Kidney epithelial cell (primary cell): ENCODE data around the gene GRIP1. TPM values are rescaled to one million over a fixed set of nuclear protein-coding genes. Genes with fewer than 3 reads are reported as not detected.

ENCODE experiments used
- DNase-seq: peaks from one replicate; pipeline ENCODE4 v3.0.0-alpha.2; 2010; ENCODE audit warnings: low read depth
- H3K27me3 ChIP-seq: 2 replicates; pipeline ENCODE4 v1.6.0; 2011; ENCODE audit warnings: low read length; ENCODE audit not compliant: control insufficient read depth, insufficient read depth
- H3K36me3 ChIP-seq: 2 replicates; pipeline ENCODE4 v1.5.1; 2011; ENCODE audit warnings: low read length; ENCODE audit not compliant: control insufficient read depth, insufficient read depth
- H3K4me3 ChIP-seq: 2 replicates; pipeline ENCODE4 v1.5.1; 2011; ENCODE audit warnings: low read depth, mild to moderate bottlenecking, control low read depth, low read length
- total RNA-seq: library from RNA; depleted of rRNA; stranded (reverse); fragments of >200 nt; gene quantifications from 2 replicates; pipeline ENCODE4 v1.2.3, GENCODE V29; 2015
- TF ChIP-seq, protein P1 (sequence below): IDR thresholded peaks from 2 replicates; pipeline ENCODE4 v1.5.1; 2011; ENCODE audit warnings: mild to moderate bottlenecking, moderate library complexity, low read length, control low read depth, inconsistent platforms; ENCODE audit not compliant: insufficient read depth, poor library complexity, severe bottlenecking

GRIP1 gene
- total RNA-seq, 1 donor from 2014 or later = 4.2 TPM

DNA sequence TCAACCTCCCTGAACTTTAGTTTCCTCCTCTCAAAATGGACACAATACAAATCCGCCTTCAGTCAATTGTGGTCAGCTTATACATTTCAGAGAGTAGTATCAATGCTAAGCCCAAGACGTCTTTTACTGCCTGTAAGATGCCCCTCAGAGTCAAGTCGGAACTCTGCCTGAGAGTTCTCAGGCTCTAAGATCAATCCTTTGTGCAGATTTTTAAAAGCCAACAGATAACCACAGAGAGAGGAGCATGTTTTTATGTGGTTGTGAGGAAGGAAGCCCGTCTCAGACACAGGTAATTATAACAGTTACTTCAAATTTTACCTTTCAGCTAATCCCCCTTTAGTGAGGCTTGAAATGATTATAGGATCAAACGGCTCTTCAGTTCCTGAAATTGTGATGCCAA, 285.0 kb downstream of the GRIP1 start:
- Histone ChIP-seq H3K27me3 (no peaks in the 10 kb centered on the region), H3K36me3 (no peaks in the 10 kb centered on the region), H3K4me3 (no peak overlapping the region)
- TF ChIP-seq, protein P1, sequence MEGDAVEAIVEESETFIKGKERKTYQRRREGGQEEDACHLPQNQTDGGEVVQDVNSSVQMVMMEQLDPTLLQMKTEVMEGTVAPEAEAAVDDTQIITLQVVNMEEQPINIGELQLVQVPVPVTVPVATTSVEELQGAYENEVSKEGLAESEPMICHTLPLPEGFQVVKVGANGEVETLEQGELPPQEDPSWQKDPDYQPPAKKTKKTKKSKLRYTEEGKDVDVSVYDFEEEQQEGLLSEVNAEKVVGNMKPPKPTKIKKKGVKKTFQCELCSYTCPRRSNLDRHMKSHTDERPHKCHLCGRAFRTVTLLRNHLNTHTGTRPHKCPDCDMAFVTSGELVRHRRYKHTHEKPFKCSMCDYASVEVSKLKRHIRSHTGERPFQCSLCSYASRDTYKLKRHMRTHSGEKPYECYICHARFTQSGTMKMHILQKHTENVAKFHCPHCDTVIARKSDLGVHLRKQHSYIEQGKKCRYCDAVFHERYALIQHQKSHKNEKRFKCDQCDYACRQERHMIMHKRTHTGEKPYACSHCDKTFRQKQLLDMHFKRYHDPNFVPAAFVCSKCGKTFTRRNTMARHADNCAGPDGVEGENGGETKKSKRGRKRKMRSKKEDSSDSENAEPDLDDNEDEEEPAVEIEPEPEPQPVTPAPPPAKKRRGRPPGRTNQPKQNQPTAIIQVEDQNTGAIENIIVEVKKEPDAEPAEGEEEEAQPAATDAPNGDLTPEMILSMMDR = no peak
- no peak for DNase-seq

DNA sequence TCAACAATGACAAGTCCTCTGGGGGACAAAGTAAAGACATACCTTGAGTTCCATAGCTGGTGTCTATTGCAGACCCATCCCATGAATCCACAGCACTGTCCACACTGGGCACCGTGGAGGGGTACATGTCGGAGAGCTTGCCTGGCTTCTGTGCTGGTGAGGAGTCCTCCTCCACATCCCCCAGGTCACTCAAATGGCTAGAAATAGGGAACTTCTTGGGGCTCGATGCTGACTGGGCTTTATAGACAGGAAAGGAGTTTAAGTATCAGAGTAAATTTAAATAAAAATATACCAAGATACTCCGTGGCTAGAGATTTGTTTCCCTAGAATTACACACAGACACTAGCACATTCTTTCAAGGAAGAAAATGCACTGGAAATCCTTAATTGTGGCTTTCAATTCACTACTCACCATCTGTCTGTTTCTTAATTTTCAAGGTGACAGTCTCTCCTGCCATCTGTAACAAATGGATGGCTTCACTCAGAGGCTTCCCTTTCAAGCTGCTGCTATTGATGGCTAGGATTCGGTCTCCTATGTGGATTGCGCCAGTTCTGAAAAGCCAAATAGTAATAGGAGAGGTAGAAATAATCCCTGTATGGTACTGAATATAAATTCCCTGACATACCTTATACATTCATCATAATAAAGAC, 286.5 kb downstream of the GRIP1 start:
- H3K36me3 ChIP-seq = no peaks in the 10 kb centered on the region
- H3K27me3 ChIP-seq = no peaks in the 10 kb centered on the region
- DNase-seq = no peak
- no peak overlapping the region for H3K4me3 ChIP-seq
- TF ChIP-seq, protein P1 = no peak

DNA sequence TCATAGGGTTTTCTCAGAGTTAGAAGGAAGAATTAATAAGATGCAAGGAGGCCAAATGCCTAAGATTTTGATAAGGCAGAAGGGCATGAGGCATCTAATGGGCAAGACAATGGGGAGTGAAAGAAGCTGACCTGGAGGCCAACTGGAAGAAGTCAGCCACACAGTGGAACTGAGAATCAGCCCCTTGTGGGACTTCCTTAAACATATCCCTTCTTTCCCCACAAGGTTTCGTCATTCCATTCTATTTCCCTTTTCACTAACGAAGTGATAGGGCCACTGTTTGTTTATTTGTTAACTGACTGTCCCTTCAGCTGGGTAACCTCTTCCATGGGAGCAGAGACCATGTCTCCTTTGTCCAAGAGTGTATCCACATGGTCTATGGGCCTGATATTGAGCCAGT, 290.4 kb downstream of the GRIP1 start:
- H3K36me3 ChIP-seq = no peaks in the 10 kb centered on the region
- DNase-seq = no peak
- H3K4me3 ChIP-seq = no peak overlapping the region
- TF ChIP-seq, protein P1 = no peak
- H3K27me3 ChIP-seq = no peaks in the 10 kb centered on the region

DNA sequence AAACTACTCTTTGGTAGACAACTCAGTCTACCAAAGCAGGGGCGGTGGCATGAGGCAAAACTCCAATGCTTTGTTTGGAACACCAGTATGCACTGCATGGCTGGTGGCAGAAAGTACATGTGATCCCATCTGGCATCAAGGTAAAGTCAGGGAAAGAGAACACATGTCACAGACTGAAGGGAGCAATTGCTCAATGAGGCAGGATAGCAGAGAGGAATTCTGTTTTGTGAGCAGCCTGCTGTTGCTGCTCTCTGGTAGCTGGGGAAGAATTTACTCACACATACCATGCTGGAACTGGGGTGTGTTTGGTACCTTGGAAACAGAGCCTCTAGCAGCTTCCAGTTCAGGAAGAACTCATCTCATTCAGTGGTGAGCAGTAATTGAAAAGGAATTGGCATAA, 291.8 kb downstream of the GRIP1 start:
- Histone ChIP-seq H3K27me3 (no peaks in the 10 kb centered on the region), H3K36me3 (no peaks in the 10 kb centered on the region), H3K4me3 (no peak overlapping the region)
- DNase-seq = no peak
- TF ChIP-seq, protein P1 = no peak

DNA sequence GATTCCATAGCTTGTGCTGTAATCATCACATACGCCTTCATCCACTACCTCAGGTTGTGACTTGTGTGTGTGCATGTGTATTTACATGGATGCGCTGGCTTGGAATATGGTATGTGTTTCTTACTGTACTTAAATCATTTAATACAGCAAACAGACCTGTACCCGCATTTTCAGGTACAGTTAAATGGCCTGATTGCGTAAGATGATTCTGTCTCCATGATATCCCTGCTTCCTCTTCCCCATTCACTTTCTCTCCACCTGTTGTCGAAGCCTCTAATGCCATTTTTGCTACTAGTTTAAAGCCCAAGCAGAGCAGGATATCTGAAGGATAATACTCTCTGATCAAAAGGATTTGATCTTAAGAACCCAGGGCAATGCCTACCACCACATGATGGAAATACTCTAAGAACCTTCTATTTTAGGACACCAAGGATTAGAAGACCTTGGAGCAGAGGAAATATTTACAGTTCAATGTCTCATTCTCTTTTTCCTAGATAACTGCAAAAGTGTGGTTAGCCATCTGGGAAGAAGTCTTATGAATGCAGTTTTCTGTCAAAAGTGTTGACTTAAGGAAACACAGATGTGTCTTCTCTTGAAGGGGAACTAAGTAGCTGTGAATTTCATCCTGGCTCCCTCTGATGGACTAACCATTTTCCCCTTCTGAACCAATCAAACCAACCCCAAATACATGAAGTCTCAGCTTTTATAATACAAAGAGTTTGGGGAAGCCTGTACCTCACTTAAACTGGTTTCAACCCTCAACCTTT, 297.9 kb downstream of the GRIP1 start:
- TF ChIP-seq, protein P1 = no peak
- no peaks in the 10 kb centered on the region for H3K36me3 ChIP-seq
- no peaks in the 10 kb centered on the region for H3K27me3 ChIP-seq
- no peak overlapping the region for H3K4me3 ChIP-seq
- no peak for DNase-seq
